T-helper 2 cell treated with Interferon-gamma antibody and Interleukin-4, amounts not matched to agents 100 ng/mL and 5 ng/mL, for 36 hours (primary cell): ENCODE measurements around the gene FREM2. TPM values are rescaled to one million over a fixed set of nuclear protein-coding genes. Genes with fewer than 3 reads are reported as not detected.

Experiments used
- intact Hi-C: fragments of 100-400 bp; cut with micrococcal nuclease; formaldehyde crosslinking; loops from one replicate; pipeline ENCODE4 v1.15.1; 2023
- total RNA-seq: library from RNA; stranded (reverse); gene quantifications from 2 replicates; pipeline ENCODE4 v1.2.3, GENCODE V29; 2022

FREM2 gene
- total RNA-seq: 0.02 TPM in 2 replicates

DNA sequence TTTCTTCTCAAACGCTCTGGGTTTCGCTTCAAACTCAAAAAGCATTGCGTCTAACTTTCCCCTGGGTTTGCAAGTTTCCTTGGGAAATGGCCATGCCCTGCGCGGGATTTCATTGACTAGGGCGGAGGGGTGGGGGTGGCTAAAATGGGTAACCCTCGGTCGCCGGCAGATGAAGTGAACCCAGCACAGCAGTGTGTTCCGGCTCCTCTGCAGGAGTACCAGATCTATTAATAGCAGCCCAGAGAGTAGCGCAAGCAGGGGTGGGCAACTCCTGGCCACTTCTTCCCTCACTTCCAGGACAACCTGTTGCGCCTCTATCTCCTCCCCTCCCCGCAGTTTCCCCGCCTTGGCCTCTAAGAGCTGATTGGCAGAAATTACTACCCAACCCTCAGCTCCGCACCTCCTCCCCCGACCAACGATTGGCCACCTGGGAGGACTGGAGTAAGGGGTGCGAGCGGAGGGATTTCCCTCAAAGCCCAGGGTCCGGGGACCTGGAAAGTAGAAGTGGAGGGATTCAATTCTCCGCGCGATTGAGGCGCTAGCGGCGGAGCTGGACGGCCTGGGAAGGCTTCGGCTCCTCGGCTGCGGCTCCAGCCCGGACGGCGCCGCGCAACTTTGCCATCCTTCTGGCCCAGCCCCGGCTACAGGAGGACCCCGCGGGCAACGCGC, at the start of gene FREM2:
Gene FREM2, plus strand, starts transcription at position 501 of the 669 bp plus-strand sequence. CDS start 268 bp downstream, outside the sequence.
- intact Hi-C loops: no loop called here

DNA sequence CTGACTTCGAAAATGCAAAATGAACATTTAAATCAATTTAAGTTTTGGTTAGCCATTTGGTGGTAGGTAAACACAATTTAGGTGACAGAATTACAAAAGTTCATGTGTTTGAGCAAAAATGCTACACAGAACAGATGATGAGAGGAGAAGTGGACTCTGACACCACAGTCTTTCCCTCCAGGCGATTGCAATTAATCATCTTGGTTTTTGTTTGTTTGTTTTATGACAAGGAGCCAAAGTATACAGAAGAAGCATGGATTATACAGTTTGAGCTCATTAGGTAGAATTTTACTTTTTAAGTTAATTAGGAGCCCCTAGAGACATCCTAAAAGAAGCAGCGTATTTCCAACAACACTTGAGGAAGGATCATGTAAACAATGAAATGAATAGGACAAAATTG, 49.3 kb upstream of the FREM2 start:
- intact Hi-C loops: no loop called here

GRCh38 chr13:38641164-38641948, 45.5 kb upstream of the FREM2 start:
- intact Hi-C loops: no loop called here

- intact Hi-C loops: loop anchor here (5.0 kb wide), 1 partner anchor 220 kb away; no protein-coding TSS in a partner anchor
Measured at GRCh38 chr13:38647312-38647711, 39.6 kb upstream of the FREM2 start.

- intact Hi-C loops: loop anchor here (5.0 kb wide), 1 partner anchor 222 kb away; no protein-coding TSS in a partner anchor
Measured at GRCh38 chr13:38648912-38649311, 38.0 kb upstream of the FREM2 start.

- intact Hi-C loops: no loop called here
Measured at GRCh38 chr13:38656699-38657098, 30.2 kb upstream of the FREM2 start.

GRCh38 chr13:38657191-38657590, 29.7 kb upstream of the FREM2 start:
- intact Hi-C loops: no loop called here

DNA sequence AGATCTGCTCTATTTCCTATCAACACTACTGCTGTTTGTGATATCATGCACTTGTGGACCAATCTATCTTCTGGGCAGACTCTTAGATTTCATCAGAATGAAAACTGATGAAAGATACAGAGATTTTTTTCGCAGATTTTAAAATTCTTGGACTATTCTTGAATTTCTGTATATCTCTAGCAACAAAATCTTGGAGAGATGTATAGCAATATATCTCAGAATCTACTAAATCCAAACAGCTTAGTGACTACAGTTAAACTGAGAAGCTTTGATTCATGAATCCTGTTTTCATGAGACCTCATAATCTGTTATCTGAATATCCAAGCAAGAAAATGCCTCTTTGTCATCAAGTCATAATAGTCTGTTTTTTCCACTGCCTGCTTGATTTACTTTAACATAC, 28.0 kb upstream of the FREM2 start:
- intact Hi-C loops: no loop called here

- intact Hi-C loops: no loop called here
Measured at GRCh38 chr13:38661010-38661675, 25.7 kb upstream of the FREM2 start.

- intact Hi-C loops: no loop called here
Measured at GRCh38 chr13:38662362-38662761, 24.5 kb upstream of the FREM2 start.

DNA sequence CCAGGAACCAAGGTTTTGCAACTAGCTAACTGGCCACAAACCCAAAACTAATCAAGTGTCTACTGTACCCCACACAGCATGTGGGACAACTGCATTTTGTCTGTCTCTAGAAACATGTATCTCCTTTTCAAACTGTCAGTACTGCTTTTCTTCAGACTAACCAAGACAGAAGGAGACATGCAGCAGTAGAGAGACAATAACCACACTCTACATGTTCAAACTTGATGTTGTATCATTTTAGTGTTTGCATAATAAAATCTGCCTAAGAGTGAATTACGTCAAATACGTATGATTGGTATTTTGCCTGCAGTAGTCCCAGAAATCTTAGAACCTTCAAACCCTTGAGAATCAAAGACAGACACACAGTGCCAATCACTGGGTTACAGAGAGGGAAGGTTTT, 22.0 kb upstream of the FREM2 start:
- intact Hi-C loops: no loop called here

DNA sequence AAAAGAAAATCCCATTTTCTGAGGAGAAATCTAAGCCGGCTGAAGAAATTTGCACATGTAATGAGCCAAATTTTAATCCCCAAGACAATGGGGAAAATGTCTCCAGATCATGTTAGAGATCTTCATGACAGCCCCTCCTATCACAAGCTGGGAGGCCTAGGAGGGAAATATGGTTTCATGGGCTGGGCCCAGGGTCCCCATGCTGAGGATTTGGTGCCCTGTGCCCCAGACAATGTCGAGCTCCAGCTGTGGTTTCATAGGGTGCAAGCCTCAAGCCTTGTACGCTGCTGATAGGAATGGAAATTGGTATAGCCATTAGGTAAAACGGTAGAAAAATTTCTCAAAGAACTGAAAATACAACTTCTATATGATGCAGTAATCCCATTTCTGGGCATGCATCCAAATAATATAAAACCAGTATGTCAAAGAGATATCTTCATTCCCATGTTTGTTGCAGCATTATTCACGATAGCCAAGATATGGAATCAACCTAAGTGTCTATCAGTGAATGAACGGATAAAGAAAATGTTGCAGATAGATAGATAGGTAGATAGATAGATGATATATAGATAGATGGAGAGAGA, 19.3 kb upstream of the FREM2 start:
- intact Hi-C loops: no loop called here

GRCh38 chr13:38669234-38669964, 17.5 kb upstream of the FREM2 start:
- intact Hi-C loops: no loop called here

GRCh38 chr13:38670627-38671026, 16.2 kb upstream of the FREM2 start:
- intact Hi-C loops: no loop called here

DNA sequence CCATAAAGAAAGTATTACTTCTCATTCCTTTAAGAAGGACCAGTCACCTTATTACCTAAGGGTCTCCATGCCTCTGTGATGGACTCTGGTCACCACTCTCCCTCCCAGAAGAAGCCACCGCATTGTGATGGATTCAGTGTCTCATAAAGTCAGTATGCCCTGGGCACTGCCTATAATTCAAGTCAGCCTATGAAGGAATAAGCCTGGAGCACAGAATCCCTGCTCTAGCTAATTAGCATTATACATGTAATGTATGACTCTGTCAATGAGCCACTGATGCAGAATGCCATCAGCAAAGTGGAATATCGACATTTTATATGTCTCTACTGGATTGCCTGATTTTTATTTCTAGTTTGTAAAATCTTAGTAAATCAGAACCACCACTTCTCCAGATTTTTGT, 14.9 kb upstream of the FREM2 start:
- intact Hi-C loops: no loop called here

DNA sequence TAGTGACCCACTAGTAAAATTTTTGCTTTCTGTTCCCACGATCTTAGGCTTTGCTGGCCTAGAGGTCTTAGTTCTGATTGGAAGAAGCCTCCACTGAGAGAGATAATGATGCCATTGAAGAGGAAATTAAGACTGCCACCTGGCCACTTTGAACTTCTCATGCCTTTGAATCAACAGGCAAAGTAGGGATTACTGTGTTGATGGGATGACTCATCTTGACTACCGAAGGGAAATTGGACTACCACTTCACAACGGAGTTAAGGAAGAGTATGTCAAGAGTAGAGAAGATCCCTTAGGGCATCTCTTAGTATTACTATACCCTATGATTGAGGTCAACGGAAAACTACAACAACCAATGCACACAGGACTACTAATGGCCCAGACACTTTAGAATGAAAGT, 12.7 kb upstream of the FREM2 start:
- intact Hi-C loops: no loop called here

- intact Hi-C loops: no loop called here
Measured at GRCh38 chr13:38680912-38681311, 6.0 kb upstream of the FREM2 start.

- intact Hi-C loops: no loop called here
Measured at GRCh38 chr13:38684714-38685113, 2.2 kb upstream of the FREM2 start.

DNA sequence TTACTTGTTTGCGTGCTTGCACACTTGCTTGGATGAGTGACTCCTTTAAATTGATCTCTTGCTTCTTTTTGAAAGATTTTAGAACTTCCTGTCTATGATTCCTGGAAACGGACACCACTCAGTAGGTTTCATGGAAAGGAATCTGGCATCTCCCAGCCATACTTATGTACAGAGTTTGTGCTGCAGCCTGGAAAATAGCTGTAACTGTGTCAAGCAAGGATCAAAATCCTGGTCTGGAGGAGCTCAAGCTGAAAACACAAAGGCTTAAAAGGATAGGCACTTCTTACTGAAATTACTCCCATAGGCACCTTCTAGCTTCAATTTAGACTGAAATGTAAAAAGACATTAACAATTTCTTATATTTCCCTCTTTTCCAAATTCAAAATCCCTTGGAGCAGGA, 1.4 kb upstream of the FREM2 start:
- intact Hi-C loops: no loop called here

DNA sequence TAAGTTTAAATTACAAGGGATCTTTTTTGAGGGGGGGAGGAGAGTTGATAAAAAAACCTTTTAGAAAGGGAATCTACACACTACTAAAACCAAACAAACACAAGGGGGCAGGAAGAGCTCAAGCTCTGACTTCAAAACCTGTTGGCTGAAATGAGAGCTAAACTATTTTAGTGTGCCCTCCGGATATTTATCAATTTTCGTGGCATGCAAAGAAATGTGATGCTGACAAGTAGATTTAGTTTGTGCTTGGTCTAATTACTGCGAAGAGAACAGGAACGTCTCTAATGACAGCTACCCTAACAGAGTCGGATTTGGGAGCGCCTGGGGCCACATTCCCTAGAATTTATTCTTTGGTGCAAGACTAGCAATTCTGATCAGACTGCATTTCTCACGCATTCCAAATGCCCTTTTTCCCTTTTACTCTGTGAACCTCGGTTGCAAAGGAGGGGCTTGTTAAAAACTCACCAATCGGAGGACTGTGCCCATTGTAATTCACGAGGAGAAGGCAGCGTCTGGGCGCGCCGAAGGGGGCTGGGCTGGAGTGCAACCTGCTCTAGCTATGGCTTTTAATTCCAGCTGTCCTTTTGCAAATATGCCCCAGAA, 802 bp upstream of the FREM2 start:
- intact Hi-C loops: no loop called here
